IPS DF 4.7 (cell line): ENCODE measurements around the gene NFATC2.
"Not testable (repeated sequence)": the region's sequence is repeated elsewhere in the genome, so short reads cannot be mapped to it uniquely, and the experiment has no call there.

ENCODE experiments used
- DNase-seq: peaks from one replicate; pipeline ENCODE4 v3.0.0-alpha.2; 2013; ENCODE audit warnings: low spot score; ENCODE audit errors: extremely low read depth

Gene NFATC2

GRCh38 chr20:51540580-51540979 is 1.9 kb downstream of the NFATC2 start:
- no peak for DNase-seq

GRCh38 chr20:51540074-51540473 is 2.4 kb downstream of the NFATC2 start:
- DNase-seq: not testable (repeated sequence)

- DNase-seq: no peak
Observed at GRCh38 chr20:51536116-51537069, 6.1 kb downstream of the NFATC2 start.

GRCh38 chr20:51535674-51536073 is 6.8 kb downstream of the NFATC2 start:
- no peak for DNase-seq

- DNase-seq: no peak
Observed at GRCh38 chr20:51535075-51535386, 7.5 kb downstream of the NFATC2 start.

GRCh38 chr20:51533291-51534172 is 9.0 kb downstream of the NFATC2 start:
- DNase-seq: no peak

- DNase-seq: no peak
Observed at GRCh38 chr20:51532577-51533191, 9.8 kb downstream of the NFATC2 start.

- no peak for DNase-seq
Observed at GRCh38 chr20:51531712-51532456, 10.6 kb downstream of the NFATC2 start.

GRCh38 chr20:51531141-51531710 is 11.3 kb downstream of the NFATC2 start:
- no peak for DNase-seq

GRCh38 chr20:51529758-51530157 is 12.8 kb downstream of the NFATC2 start:
- no peak for DNase-seq

GRCh38 chr20:51529081-51529681 is 13.3 kb downstream of the NFATC2 start:
- no peak for DNase-seq

GRCh38 chr20:51528263-51529027 is 14.1 kb downstream of the NFATC2 start:
- DNase-seq: no peak

- no peak for DNase-seq
Observed at GRCh38 chr20:51526754-51527153, 15.8 kb downstream of the NFATC2 start.

- DNase-seq: no peak
Observed at GRCh38 chr20:51526106-51526470, 16.4 kb downstream of the NFATC2 start.

GRCh38 chr20:51525241-51526105 is 17.0 kb downstream of the NFATC2 start:
- DNase-seq: no peak

- DNase-seq: no peak
Observed at GRCh38 chr20:51523276-51524013, 19.1 kb downstream of the NFATC2 start.

GRCh38 chr20:51522207-51522606 is 20.3 kb downstream of the NFATC2 start:
- no peak for DNase-seq

- no peak for DNase-seq
Observed at GRCh38 chr20:51517839-51518238, 24.7 kb downstream of the NFATC2 start.
